NCI-H82 (cell line): Measurements from ENCODE around the gene CC2D2A.

Source experiments
- DNase-seq: peaks from one replicate; lab custom pipeline; 2025; lab: John Stamatoyannopoulos, UW

CC2D2A gene

DNA sequence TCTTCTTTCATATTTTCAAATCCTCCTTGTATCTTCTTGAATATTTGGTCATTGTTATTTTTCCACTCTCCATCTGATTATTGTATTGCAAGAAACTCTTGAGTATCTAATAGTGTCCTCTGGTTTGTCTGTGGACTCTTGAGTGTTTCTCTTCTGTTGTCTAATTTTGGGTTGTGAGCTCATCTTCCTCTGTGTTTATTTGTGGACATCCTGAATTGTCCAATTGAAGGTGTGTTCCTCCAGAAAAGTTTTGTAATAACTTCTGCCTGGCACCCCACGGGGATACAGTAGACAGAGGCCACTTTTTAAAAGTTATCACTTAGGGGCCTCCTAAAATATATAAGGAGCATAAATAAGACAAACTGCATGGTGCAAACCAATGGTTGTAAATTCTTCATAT is 3.1 kb upstream of the CC2D2A start:
- DNase-seq: no peak

DNA sequence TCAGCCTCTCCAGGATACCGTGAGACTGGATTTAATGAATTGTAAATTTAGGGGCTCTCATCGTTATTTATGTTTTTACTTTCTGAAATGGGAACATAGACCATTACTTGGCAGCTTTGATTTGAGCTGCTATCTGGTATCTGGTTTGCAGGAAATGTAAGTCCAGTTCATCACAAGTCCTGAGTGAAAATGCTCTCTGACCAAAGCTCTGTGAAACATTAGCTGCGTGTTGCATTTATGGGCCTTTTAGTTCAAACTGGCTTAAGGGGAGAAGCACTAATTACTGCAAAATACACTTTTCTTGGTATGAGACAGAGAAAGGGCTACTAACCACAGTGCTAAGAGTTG is 420 bp downstream of the CC2D2A start:
- DNase-seq: no peak

DNA sequence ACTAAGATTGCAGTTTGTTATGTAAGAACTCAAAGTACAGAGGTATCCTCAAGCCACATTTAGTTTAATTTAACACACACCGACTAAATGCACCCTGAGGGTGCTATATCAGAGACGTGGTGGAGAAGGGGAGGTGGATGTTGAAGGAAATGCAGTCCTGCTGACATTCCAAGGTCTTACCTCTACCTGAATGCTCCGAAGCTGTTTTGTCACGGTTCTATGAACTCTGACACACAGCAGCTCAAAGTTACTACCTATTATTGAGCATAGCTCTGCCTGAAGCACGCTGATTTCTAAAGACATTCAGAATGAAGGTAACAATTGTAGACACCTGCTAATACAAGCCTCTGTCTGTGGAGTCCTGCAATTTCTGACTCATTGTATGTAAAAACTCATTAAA is 6.7 kb downstream of the CC2D2A start:
- no peak for DNase-seq

DNA sequence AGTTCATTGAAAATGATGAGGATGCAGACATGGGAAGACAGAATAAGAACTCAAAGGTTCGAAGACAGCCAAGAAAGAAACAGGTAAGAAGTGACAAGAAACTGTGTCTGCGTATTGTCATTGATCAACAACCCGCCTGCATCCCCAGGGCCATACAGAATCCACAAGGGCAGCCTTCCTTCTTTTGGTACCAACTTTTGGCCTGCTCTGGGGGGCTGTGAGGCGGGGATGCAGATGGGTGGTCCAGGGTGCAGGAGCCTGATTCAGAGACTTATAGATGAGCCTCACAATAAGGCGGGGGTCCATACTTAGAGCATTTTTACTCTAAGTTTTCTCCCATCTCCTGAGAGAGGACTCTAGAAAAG is 9.0 kb downstream of the CC2D2A start:
- DNase-seq: no peak

DNA sequence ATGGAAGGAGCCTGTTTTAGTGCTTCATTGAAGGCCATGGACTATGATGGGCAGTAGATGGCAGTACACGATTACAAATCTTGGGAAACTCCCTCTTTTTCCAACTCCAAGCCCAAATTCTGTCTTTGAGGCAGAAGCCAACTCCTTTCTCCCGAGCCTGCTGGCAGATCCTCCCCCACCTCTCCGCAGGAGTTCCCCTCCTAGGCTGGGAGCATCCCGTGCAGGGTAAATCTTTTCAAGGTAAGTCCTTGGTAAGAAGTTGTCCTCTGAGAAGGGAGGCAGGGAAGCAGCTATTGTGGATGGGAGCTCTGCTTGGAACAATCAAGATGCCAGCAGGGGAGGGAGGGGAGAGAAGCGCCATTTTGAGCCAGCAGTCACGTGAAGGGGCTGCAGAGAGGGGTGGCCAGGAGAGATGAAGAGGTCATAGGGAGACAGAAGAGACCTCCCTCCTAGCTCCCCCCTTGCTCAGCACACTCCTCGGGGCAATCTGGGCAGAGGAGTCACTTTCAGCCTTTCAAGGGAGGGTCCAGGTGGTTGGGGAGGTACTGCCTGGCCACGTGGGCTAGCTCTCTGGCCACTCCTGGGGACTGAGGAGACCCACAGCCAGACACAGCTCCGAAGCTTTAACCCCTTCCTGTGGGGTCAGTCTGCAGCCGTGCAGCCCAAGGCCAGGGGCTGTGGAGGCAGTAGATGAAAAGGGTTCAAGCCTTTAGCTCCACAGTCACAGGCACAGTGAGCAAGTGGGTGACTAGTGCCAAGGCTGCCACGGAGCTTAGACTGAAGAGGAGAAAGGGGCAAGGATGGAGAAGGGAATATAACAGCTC is 9.6 kb downstream of the CC2D2A start:
- peak; percentile 92 for DNase-seq

DNA sequence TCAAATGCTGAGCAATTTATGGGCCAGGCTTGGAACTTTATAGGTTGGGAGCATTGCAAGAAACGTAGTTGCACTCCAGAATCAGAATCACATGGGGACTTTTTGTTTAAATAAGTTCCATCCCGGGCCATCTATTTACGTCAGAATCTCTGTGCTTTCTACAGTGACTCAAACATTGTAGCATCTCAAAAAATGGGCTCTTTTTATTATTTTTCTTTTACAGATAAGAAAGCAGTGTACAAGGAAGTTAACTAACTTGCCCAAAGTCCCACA is 10.2 kb downstream of the CC2D2A start:
- DNase-seq: no peak

DNA sequence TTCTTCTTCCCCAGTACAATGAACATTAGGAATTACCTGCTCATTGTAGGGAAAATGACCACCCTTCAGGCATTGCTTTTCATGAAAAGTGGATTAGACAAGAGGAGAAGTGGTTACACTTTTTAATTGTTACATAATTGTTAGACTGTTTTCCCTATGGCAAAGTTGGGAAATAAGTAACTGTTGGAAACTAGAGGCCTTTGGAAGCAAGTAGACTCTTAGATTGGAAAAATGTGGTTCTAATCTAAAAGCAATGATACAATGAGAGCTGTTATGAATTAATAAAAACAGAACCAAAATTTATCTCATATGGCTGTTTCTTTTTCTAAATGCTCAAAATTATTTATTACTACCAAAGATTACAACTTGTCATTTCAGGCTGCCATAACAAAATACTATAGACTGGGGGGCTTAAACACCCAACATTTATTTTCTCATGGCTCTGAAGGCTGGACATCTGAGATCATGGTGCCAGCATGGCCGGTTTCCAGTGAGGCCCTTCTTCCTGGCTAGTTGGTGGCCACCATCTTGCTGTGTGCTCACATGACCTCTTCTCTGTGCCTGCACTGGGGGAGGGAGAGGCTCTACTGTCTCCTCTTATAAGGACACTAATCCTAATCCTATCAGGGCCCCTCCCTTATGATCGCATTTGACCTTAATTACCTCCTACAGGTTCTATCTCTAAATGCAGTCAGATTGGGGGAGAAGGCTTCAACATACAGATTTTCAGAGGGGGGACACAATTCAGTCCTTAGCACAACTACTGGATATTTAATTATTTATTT is 12.5 kb downstream of the CC2D2A start:
- DNase-seq: peak; percentile 98

DNA sequence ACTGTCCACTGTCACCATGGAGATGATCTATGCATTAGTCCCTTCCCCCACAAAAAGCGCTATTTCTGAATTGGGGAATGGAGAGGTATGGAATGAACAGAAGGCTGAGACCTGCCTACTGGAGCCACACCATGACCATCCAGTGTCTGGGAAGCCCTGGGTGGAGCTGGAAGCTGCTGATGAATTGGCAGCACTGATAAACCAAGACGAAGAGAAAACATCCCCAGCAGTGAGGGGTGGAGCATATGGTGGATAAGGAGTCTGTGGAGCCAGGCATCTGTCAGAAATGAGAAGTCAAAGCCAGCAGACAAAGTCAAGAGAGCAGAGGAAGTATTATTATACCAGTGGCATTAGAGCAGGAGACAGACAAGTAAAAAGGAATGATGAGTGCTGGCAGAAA is 13.2 kb downstream of the CC2D2A start:
- DNase-seq: peak; percentile 95

DNA sequence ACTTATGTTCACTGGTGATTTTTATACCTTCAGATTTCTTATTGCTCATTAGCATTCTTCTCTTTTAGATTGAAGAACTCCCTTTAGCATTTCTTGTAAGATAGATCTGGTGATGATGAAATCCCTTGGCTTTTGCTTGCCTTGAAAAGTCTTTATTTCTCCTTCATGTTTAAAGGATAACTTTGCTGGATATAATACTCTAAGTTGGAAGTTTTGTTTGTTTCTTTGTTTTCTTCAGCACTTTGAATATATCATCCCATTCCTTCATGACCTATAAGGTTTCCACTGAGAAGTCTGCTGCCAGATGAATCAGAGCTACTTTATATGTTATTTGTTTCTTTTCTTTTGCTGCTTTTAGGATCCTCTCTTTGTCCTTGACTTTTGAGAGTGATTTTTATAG is 18.5 kb downstream of the CC2D2A start:
- DNase-seq: no peak

DNA sequence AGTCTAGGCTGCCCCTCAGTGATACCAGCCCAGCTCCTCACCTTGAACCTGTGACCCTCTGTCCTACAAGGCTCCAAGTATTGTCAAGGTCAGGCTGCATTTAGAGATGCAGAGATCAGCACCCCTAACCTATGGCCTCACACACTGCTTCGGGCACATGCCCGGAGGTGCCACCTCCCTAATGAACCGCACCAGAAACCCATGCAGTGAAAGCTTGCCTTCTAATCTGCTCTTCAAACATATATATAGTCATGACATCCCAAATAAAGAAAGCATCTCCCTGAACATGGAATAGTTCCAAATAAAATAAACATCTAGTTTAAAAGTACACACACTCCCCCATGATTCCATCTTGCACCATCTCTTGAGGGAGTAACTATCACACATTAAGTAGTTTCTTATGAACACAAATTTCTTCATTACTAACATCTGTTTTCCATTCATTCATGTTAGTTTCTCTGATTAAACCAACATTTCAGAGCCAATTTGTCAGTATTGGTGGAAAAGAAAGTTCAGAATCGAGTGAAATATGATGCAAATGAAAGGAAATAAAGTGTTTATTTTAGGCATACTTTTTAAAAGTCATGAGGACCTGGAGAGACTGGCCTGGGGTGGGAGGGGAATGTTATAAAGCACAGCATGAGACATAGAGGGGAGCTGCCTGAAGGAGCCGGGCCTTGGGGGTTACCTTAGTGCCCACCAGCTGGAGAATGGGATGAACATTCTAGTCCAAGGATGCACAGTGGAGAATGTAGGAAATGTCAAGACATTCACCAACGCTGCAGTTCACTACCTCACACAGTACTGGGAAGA is 19.2 kb downstream of the CC2D2A start:
- no peak for DNase-seq

DNA sequence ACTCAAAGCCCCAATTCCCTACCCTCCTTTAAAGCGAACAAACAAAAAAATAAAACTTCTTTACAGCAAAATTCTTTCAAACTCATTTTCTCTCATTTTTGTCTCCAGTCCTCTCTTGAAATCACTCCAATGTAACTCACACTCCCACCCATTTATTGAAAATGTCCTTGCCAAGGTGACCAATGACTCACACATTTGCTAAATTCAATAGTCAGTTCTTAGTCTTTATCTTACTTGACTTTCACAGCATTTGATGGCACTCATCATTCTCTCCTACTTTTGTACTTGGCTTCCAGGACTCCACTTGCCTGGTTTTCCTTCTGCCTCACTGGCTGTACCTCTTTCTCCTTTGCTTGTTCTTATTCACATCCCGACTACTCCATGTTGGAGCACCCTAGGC is 19.9 kb downstream of the CC2D2A start:
- no peak for DNase-seq

DNA sequence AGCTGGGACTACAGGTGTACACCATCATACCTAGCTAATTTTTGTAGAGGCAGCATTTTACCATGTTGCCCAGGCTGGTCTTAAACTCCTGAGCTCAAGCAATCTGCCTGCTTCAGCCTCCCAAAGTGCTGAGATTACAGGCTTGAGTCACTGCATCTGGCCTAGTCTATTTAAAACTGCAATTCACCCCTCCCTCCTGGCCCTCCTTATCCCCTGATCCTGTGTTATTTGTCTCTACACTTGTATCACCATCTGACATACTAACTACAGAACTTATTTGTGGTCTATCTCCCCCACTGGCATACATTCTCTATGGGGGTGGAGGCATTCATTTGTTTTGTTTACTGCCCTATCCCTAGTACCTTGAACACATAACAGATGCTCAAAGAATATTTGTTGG is 23.7 kb downstream of the CC2D2A start:
- DNase-seq: peak; percentile 83

DNA sequence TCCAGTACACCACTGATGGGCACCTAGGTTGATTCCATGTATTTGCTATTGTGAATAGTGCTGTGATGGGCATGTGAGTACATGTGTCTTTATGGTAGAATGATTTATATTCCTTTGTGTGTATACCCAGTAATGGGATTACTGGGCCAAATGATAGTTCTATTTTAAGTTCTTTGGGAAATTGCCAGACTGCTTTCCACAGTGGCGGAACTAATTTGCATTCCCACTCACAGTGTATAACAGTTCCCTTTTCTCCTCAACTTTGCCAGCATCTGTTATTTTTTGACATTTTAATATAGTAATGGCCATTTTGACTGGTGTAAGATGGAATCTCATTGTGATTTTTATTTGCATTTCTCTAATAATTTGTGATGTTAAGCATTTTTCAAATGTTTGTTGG is 25.9 kb downstream of the CC2D2A start:
- peak; percentile 76 for DNase-seq

DNA sequence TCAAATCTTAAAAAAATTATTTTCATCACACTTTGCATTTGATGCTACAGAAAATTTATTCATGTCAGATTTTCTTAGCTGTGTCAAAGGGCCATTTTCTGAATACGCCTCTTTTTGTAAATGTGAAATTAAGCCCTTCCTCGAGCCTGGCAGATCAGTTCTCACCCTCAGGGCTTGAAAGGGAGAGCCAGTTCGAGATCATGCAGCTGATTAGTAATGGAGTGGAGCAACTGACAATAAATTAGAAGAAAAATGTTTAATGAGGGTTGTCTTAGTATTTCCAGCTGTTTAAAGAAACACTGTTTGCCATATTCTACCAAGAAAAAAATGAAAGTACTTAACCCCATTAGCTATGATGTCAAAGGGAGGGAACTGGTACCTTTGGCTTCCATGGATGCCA is 28.7 kb downstream of the CC2D2A start:
- DNase-seq: no peak

DNA sequence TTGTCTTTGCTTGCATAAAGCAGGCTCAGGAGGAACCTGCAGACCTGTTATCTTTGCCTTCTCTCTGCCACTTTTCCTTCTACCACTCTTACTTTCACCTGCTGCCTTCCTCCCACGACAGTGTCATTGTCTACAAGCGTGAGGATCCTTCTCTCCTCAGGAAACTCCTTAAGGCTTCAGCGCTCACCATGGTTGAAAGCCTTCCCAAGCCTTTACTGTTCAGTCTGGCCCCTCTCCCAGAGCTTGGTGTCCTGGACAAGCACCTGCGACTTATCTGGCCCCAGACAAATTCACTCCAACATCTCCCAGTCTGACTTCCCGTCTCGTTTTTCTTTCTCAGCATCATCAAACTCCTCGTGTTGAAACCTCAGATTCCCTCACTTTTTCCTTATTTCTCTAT is 31.0 kb downstream of the CC2D2A start:
- no peak for DNase-seq

DNA sequence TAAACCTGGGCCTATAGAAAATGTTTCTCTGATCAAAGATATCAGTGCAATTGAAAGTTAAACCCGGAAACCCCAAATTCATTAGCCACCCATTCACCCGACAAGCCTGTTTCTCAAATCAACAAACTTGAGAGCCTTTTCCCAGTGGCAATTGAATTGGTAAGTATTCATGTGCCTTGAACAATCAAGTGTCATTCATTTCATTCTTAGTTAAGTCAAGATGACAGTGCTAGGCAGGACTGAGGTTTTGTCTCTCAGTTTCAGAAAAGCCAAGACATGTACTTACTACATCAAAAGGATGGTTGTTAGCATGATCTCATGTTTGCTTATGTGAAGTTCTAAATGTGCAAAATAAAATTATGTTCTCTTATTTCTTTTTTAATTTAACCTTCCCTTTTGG is 32.3 kb downstream of the CC2D2A start:
- DNase-seq: no peak

DNA sequence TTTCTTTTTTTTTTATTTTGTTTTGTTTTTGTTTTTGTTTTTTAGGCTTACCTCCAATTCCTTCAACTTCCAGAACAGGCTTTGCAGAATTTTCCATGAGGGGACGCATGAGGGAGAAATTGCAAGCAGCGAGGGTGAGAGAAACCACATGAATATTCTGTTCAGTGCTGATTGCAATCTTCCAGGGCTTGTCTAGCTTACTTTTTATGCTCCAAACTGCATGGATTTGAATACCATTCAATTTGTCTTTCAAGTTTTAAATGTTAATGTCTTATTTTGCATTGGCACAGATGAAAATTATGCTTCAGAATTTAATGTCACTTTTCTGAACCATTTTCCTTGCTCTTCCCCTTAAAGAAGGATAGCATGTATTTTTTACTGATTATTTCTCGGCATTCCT is 32.7 kb downstream of the CC2D2A start:
- DNase-seq: no peak

DNA sequence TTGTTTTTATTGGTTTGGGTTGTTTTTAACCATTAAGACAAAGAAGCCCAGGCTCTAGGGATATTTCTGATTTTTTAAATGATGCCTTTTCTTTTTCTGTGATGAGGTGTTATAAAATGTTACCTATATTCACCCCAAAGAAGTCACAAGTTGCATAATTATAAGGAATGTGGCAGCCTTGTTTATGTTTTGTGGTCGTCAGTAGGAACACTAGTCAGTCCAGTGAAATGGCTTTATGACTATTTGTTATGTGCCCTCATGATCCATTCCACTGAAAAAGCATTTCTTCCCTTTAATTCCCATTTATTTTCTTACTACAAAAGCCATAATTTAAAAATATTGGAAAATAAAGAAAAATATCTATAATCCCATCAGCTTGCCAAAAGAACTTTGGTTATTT is 34.4 kb downstream of the CC2D2A start:
- no peak for DNase-seq

DNA sequence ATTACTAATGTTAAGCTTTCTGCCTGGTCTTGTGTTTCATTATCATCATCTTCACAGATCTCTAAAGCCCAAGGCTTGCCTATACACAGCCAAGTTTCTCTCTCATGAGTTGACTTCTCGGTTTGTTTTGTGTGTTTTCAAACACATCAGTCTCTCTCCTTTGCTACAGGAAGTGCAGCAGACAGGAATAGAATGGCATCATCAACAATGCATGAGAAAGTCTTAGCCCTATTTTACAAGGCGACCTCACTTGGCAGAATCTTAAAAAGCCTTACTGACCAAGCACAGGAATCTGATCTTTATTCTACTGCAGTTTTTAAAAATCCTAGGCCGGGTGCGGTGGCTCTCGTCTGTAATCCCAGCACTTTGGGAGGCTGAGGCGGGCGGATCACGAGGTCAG is 36.8 kb downstream of the CC2D2A start:
- DNase-seq: no peak

DNA sequence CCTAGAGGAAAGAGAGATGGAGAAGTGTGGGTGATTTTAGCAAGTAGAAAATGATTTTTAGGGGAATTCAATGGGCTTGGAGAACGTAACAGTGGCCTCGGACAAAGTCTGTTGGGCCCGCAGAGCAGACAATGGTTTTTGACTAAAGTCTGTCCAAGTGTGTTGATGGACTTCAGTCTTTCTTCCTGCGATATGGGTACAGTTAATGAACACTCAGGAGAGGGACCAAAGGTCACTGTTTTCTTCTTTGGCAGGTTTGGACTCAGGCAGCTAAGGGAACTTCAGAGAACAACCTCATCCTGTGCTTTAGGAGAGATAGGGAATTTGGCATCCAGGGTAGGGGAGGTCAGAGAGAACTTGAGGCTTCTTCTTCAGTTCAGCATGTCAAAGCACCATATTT is 38.0 kb downstream of the CC2D2A start:
- no peak for DNase-seq

DNA sequence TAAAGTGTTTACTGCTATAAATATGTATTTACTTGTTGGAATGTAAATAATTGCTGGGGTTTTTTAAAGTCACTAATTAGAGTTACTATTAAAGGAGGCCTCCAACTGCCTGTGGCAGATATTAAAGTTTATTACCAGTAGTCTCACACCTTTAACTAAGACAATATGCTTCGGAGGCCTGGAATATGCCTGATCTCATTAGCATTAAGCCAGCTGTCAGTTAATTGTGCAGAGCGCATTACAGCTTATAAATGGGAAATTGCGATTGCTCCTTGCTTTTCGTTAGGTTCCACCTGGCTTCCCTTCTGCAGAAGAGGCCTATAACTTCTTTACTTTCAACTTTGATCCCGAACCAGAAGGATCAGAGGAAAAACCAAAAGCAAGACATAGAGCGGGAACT is 41.3 kb downstream of the CC2D2A start:
- DNase-seq: peak; percentile 89

DNA sequence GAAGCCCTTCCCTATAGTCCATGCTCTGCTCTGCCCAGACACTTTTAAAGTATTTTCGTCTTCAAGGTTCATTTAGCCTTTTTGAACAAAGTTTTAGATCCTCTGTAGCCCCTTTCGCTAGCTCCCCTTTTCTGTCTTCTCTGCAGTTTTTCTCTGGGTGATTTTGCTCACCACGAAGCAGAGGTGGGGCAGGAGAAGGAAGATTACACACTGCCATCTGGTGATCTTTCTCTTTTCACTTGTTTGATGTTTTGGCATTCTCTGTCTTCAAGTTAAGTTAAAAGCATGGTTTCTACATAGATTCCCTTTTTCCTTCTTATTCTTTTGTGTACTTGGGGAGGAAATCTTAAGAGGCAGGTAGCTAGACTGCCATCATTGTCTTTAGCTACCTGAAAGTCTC is 43.9 kb downstream of the CC2D2A start:
- peak; percentile 43 for DNase-seq

DNA sequence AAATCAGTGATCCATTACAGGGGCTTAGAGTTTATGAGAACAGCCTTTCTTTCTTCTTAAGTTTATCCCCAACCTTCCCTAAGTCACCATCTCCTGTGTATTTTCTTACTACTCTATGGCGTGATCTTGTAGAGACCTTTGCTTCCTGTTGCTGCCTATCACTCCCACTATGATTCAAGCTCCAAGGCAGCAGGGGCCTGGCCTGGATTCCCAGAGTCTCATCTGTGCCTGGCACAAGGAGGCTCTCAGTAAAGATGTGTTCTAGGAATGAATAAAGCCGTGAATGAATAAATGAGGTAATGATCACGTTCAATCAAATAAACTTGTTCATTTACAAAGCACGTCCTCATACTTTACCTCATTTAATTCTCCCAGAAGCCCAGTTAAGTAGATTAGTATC is 45.4 kb downstream of the CC2D2A start:
- peak; percentile 72 for DNase-seq
